Right renal cortex interstitium (tissue), 3 donors: ENCODE measurements around the gene CEP164. TPM values are rescaled to one million over a fixed set of nuclear protein-coding genes. Genes with fewer than 3 reads are reported as not detected.
"Not testable (repeated sequence)": the region's sequence is repeated elsewhere in the genome, so short reads cannot be mapped to it uniquely, and the experiment has no call there.

ENCODE experiments used
- DNase-seq, 3 donors: peaks; one replicate each; pipeline ENCODE4 v3.0.0-alpha.2; 2013; ENCODE audit warnings: low read depth in 3 of 3, low spot score in 2 of 3
- polyA plus RNA-seq, 3 donors: library from polyadenylated mRNA; unstranded; fragments of 120-200 nt; gene quantifications; one replicate each; pipeline ENCODE4 v1.2.1, GENCODE V29; 2013; ENCODE audit not compliant: insufficient read length in 3 of 3

The CEP164 gene
- polyA plus RNA-seq, 3 donors, result 19.6 to 22.9 (median 22.1) TPM

GRCh38 chr11:117437041-117437790 is 109.6 kb downstream of the CEP164 start:
- DNase-seq, result no peak

DNA sequence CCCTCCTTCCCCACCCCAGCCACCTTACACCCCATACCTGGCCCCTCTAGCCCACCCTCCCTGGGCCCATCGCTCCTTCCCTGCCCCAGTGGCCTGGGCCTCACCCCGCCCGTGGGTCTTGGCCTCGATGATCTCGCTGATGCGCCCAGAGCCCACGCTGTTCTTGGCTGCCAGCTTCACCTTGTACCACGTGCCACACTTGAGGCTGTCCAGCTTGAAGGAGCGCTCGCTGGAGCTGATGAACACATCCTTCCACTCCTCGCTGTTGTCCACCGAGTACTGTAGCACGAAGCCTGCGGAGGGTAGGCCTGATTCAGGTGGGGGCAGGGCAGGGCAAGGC is 110.1 kb downstream of the CEP164 start:
- DNase-seq, result no peak

GRCh38 chr11:117438371-117439000 is 110.8 kb downstream of the CEP164 start:
- DNase-seq, result no peak

DNA sequence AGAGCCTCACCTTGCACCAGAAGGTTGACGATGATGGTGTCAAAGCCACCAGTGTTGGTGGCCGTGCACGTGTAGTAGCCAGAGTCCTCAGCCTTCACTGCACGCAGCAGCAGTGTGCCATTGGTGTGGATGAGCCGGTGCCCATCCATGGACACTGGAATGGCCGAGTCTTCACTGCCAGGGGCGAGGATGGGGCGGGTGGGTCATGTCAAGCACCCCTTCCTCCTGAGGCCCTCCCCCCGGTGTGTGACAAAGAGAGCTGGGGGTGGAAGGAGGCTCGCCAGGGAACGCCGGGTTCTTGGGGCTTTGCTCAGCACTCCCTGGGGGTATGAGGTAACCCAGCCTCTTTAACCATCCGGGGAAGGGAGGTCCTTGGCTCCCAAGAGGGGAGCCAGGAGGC is 111.6 kb downstream of the CEP164 start:
- no peak for DNase-seq

DNA sequence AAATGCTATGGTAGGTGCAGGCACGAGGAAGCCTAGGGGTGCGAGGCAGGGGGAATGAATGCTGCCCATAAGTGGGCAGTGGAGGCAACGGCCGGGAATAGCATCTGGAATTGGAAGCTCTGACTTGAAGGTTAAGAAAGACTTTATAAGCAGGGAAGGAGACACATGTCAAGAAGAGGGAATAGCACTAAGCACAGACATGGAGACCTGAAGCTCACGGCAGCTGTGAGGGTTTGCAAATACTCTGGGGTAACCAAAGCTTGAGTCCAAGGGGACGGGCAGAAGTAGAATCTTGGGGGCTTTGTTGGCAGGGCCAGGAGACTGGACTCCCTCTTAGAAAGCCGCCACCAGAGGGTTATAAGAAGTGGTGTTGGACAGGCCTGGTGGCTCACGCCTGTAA is 112.6 kb downstream of the CEP164 start:
- no peak for DNase-seq

- no peak for DNase-seq
Observed at GRCh38 chr11:117441146-117441975, 113.7 kb downstream of the CEP164 start.

DNA sequence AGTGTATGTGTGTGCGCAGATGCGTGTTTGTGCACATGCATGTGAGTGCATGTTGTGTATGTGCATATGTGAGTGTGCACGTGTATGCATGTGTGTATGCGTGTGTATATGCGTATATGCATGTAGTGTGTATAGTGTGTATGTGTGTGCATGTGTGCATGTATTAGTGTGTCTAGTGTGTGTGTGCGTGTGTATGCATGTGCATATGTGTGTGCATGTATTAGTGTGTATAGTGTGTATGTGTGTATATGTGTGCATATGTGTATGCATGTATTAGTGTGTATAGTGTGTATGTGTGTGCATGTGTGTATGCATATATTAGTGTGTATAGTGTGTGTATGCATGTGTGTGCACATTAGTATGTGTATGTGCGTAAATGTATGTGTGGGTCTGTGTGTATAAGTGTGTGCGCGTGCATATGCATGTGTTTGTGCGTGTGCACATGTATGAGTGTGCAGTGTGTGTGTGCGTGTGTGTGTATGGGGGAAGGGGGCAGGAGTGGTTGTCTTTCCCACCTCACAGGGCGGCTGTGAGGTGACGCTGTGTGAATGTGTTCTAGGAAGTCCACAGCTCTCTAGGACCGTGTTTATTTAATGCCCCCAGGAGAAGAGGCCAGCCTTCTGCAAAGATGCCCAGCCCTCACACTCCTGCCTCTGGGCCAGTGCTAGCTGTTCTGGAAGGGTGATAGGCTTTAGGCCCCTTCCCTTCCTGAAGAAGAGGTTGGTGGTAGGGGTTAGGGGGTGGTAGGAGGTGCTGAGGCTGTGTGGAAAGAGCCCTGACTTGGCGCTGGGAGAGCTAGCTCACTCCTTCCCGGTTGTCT is 114.6 kb downstream of the CEP164 start:
- no peak for DNase-seq

GRCh38 chr11:117442869-117443239 is 115.2 kb downstream of the CEP164 start:
- DNase-seq, result no peak

GRCh38 chr11:117443266-117444186 is 115.9 kb downstream of the CEP164 start:
- DNase-seq, result peak; percentile 29 to 57 (median 53)

DNA sequence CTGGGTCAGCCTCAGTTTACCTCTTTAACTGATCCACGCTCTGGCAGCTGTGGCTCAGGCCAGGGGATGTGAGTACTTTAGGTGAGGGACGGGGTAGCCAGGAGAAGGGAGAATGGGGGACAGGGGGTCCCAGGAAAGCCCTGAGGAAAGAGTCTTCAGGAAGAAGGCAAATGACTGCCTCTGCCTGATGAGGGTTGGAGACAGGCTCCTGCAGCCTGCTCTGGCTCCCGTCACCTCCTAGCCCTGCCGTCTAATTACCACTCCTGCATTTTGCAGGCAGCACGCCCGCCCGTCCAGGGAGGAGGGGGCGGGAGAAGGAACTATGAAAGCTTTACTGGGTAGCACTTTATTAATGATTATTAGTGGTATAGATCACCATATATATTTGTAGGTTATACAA is 116.6 kb downstream of the CEP164 start:
- DNase-seq, result no peak

DNA sequence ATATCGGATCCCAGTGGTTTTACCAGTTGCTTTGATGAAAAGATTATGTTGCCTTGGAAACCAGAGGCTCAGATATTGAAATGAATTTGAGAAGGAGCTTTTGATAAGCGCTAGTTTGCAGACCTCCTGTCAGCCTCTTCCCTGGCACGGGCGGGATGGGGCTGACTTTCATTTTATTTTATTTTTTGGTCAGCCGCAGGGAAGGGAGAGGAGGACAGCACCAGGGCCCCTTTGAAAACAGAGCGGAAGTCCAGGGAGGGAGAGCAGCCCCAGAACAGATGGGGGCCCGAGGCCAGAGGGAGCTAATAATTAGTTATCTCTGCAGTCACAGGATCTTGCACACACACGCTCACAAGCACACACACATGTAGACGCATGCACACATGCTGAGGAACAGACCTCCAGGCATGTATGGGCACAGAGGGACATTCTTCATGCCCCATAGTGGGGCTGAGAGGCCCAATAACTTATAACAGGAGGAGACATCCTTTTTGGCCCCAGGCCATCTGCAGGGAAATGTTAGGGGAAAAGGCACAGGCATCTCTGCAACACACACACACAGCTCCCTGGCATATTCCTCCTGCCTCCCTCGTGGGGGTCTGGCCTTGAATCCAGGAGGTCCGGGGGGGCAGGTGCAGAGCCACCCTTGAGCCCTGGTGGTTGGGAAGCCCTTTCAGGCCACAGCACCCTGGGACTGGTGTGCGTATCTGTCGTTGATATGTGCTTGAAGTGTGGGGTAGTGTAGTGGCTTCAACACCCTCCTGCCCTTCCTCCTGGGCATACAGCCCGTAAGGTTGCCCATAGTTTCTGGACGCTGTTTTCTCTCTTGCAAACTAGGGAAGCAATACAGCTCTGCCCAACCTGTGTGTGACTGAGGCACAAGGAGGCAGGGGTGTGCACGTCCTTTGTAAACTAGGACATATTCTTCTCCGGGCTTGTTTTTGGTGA is 117.3 kb downstream of the CEP164 start:
- no peak for DNase-seq

GRCh38 chr11:117449111-117449693 is 121.5 kb downstream of the CEP164 start:
- no peak for DNase-seq

- DNase-seq, result no peak
Observed at GRCh38 chr11:117453886-117454563, 126.4 kb downstream of the CEP164 start.

DNA sequence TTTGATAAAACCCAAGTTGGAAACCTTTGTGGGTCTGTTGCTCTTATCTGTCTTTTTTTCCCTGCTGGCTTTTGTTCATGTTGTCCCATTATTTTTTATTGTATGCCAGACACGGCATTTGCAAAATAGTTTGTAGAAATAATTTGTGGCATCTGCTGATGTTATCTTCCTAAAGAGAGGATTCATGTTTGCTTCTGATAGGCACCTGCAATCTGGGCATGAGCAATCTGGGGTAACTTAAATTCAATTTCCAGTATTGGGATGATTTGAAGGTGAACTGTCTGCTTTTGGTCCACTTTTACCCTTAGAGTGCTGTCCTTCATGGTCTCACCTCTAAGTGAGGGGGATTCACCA is 126.9 kb downstream of the CEP164 start:
- DNase-seq, result no peak

- DNase-seq, result no peak
Observed at GRCh38 chr11:117456027-117456720, 128.5 kb downstream of the CEP164 start.

DNA sequence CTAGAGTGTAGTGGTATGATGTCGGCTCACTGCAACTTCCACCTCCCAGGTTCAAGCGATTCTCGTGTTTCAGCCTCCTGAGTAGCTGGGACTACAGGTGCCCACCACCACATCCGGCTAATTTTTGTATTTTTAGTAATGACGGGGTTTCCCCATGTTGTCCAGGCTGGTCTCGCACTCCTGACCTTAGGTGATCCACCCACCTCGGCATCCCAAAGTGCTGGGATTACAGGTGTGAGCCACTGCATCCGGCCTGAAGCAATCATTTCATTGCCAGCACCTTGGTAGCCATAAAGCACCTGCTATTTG is 129.0 kb downstream of the CEP164 start:
- not testable (repeated sequence) for DNase-seq

DNA sequence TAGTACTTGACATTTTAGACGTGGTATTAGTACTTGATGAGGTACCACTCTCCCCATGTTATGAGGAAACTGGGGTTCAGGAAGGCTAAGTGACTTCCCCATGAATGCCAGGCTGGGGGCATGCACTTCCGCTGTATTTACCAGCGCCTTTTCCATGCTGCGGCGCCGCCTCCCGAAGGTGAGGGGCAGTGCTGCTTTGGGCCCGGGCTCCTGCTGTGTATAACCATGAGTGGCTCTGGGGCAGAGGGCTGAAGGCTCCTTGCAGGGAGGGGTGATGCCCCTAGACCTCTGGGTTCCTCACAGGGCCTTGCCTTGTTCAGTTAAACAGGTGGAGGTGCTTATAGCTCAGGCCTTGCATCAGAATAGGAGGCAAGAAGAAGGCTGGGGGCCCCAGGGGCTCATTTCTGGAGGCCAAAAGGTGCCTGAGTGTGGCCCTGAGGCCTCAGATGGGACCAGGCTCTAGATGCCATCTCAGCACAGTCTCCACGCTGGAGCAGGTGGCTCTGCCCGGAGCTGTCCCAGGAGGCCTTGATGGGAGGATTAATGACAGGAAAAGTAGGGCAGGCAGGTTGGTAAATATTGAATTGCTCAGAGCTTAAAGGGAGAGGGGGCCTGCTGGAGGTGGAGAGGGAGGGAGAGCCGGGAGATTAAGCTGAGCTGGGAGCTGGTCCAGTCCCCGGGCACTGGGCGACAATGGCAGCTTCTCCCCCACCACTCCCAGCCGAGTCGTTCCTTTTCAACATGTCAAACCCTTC is 129.6 kb downstream of the CEP164 start:
- no peak for DNase-seq
